ENCODE results near the gene EPAS1.

DNA sequence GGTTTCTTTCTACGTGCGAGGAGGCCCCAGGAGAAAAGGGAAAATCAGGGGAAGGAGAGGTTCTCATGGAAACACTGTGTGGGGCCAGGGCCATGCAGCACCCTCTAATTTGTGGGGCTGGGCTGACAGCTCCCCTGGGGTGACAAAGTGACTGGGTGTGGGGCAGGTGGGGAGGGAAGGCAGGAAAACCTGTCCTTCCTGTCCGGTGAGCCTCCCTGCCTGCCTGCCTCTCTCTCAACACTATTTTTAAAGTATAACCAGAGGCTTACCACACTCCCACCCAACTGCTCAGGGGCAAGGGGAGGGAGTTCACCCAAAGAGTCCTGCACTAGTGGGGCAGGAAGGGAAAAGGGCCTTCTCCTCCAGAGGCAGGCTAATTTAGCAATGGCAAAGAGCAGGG lies 10.5 kb upstream of the EPAS1 start:
- TF ChIP-seq POLR2A (IDR thresholded peaks at IDR 0.05; ENCODE audit: low read length) (no peak), GATA1 (IDR thresholded peaks at IDR 0.05; ENCODE audit: low read depth, low read length) (no peak)

Measured in erythroblast (primary cell).